Measurements from ENCODE around the gene LONRF3. TPM values are rescaled to one million over a fixed set of nuclear protein-coding genes. Genes with fewer than 3 reads are reported as not detected.
"Not testable (repeated sequence)": the region's sequence is repeated elsewhere in the genome, so short reads cannot be mapped to it uniquely, and the experiment has no call there.

Gene LONRF3
- total RNA-seq, 2 donors from 2014 or later: 1.6 to 3.3 TPM

DNA sequence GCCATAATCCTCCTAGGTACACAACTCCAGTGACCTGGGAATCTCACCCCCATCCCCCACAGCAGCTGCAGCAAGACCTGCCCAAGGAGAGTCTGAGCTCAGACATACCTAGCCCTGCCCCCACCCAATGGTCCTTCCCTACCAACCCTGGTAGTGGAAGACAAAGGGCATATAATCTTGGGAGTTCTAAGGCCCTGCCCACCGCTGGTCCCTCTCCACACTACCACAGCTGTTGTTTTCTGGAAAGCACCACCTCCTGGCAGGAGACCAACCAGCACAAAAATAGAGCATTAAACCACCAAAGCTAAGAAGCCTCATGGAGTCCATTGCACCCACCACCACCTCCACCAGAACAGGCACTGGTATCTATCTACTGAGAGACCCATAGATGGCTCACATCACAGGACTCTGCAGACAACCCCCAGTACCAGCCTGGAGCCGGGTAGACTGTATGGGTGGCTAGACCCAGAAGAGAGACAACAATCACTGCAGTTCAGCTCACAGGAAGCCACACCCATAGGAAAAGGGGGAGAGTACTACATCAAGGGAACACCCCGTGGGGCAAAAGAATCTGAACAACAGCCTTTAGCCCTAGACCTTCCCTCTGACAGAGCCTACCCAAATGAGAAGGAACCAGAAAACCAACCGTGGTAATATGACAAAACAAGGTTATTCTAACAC lies 18.2 kb downstream of the LONRF3 start:
- ATAC-seq (replicated peaks in 1 of 2); H3K4me3 Mint-ChIP-seq; H3K4me1 Mint-ChIP-seq (ENCODE audit: low read depth); DNase-seq; H3K9me3 Mint-ChIP-seq; H3K36me3 Mint-ChIP-seq (ENCODE audit: insufficient read depth in 2 of 2): not testable (repeated sequence)
- Mint-ChIP-seq H3K27me3 (ENCODE audit: low read depth) (peaks cover 10% of the 10 kb centered on the region), H3K27ac (peak overlapping the region; percentile 33)

DNA sequence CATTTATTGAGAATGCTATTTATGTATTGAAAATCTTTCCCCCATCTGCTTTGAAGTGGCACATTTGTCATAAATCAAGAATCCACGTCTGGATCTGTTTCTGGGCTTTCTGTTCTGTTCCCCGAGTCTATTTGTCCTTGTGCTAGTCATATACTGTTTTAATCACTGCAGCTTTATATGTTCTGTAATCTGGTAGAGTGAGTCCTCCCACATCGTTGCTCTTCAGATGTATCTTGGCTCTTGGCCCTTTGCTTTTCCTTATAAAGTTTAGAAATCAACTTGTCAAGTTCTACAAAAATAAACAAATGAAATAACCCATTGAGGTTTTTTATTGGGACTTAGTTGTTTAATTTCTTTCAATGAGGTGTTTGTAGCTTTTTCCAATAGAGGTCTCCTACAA lies 29.0 kb downstream of the LONRF3 start:
- DNase-seq: no peak
- H3K9me3 Mint-ChIP-seq: no peaks in the 10 kb centered on the region
- no peaks in the 10 kb centered on the region for H3K36me3 Mint-ChIP-seq (ENCODE audit: insufficient read depth in 2 of 2)
- ATAC-seq (replicated peaks in 1 of 2): no peak
- no peak overlapping the region for H3K27ac Mint-ChIP-seq
- no peaks in the 10 kb centered on the region for H3K4me1 Mint-ChIP-seq (ENCODE audit: low read depth)
- no peak overlapping the region for H3K4me3 Mint-ChIP-seq
- H3K27me3 Mint-ChIP-seq (ENCODE audit: low read depth): peaks cover 22% of the 10 kb centered on the region

DNA sequence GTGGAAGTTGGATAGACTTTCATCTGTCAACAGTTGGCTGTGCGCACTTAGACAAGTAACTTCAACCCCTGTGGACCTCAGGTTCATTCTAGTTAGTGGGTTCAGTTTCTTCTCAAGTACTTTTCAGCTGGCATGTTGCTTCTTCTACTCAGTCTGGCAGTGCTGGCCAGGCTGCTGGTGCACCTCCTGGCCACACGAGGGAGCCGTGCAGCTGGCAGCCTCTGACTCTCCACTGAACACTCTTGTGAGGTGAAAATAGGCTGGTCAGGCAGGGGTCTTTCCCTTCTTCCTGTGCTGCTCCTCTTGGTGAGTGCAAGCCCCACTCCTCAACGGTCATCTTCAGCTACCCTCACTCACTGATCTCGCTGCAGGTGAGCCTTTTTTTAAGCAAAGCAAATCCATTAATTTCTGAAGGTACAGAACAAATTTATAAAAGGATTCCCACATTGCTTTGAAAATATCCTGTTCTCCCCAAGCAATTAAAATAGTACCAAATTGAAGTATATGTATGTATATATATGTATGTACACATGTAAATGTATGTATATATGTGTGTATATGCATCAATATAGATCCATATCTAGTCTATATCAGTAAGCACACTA lies 30.6 kb downstream of the LONRF3 start:
- no peaks in the 10 kb centered on the region for H3K9me3 Mint-ChIP-seq
- peak; percentile 49 to 52 for DNase-seq
- no peak overlapping the region for H3K27ac Mint-ChIP-seq
- peaks cover 20% of the 10 kb centered on the region for H3K27me3 Mint-ChIP-seq (ENCODE audit: low read depth)
- no peaks in the 10 kb centered on the region for H3K36me3 Mint-ChIP-seq (ENCODE audit: insufficient read depth in 2 of 2)
- peak; percentile 73 to 86 for ATAC-seq (replicated peaks in 1 of 2)
- no peak overlapping the region for H3K4me3 Mint-ChIP-seq
- no peaks in the 10 kb centered on the region for H3K4me1 Mint-ChIP-seq (ENCODE audit: low read depth)

DNA sequence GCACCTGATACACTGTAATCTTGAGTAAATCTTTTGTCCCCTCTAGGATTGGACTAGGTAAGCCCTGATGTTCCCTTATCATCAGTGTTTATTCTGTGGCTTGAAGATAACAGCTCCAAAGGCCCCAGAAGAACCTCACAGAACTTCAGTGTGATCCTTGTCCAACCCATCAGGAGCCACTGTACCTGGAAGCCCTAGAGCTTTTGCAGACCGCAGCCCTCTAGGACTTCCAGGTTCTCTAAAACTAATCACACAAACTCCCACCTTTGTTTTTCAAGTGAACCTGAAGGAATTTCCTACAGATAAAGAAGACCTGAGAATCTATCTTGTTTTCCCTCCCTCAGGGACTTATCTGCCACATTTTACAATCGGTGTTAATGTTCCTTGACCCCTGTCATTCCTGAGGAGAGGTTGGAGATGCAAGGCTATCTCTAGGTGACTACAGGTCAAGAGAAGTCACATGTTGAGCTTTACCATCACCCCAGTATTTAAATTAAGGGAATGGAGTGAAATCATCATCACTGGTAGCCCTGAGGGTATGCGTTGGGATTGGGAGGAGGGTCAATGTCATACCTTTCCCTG lies 32.9 kb downstream of the LONRF3 start:
- peaks cover 22% of the 10 kb centered on the region for H3K27me3 Mint-ChIP-seq (ENCODE audit: low read depth)
- no peaks in the 10 kb centered on the region for H3K9me3 Mint-ChIP-seq
- DNase-seq (no peak), ATAC-seq (replicated peaks in 1 of 2) (no peak)
- H3K27ac Mint-ChIP-seq: no peak overlapping the region
- H3K36me3 Mint-ChIP-seq (ENCODE audit: insufficient read depth in 2 of 2): no peaks in the 10 kb centered on the region
- H3K4me3 Mint-ChIP-seq: no peak overlapping the region
- H3K4me1 Mint-ChIP-seq (ENCODE audit: low read depth): no peaks in the 10 kb centered on the region

DNA sequence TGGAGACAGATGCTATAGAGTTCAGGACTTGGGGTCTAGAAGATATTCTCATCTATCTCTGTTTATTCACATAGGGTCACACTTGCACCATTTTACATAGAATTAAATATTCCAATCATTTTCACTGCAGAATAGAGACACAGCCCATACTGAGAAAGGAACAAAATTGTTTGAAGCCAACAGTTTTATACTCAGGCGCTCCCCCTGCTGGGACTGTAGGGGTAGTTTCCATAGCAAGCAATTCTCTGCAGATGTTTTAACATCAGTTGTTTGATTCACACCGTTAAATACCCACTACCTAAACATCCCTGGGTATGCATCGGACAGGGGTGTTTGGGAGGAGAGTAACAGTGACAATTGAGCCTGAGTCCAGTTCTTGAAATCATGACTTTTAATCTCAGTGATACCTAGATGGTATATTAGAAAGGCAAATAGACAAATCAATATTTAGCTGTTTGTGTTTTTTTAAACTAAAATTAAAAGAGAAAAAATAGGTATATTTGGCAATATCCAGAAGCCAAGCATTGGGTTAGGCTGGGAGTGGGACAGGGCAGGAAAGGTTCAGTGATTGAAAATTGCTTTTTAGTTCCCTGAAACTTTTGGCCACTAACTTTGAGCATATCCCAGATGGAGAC lies 33.8 kb downstream of the LONRF3 start:
- Mint-ChIP-seq H3K36me3 (ENCODE audit: insufficient read depth in 2 of 2) (no peaks in the 10 kb centered on the region), H3K9me3 (no peaks in the 10 kb centered on the region), H3K27me3 (ENCODE audit: low read depth) (peaks cover 24% of the 10 kb centered on the region), H3K4me3 (no peak overlapping the region), H3K27ac (no peak overlapping the region), H3K4me1 (ENCODE audit: low read depth) (no peaks in the 10 kb centered on the region)
- ATAC-seq (replicated peaks in 1 of 2) (no peak), DNase-seq (peak; percentile 23 to 38)

DNA sequence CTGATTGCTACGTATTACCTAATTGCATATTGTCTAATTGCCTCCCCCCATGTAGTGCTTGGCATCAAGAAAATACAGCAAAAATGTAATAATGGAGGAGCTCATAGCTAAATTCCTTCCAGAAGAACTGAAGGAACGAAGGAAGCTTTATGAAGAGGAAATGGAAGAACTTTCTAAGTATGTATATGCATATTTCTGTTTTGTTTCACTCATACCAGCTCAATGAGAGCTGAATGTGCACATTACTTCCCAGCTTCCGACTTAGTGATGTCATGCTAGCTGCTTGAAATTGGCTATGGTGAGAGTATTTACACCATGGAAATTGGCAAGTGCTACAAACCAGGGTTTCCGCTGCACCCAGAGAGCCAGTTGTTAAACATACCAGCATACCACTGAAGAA lies 34.7 kb downstream of the LONRF3 start:
- no peaks in the 10 kb centered on the region for H3K4me1 Mint-ChIP-seq (ENCODE audit: low read depth)
- no peak overlapping the region for H3K4me3 Mint-ChIP-seq
- no peak overlapping the region for H3K27ac Mint-ChIP-seq
- peaks cover 28% of the 10 kb centered on the region for H3K27me3 Mint-ChIP-seq (ENCODE audit: low read depth)
- H3K36me3 Mint-ChIP-seq (ENCODE audit: insufficient read depth in 2 of 2): no peaks in the 10 kb centered on the region
- no peak for DNase-seq
- ATAC-seq (replicated peaks in 1 of 2): no peak
- no peaks in the 10 kb centered on the region for H3K9me3 Mint-ChIP-seq

DNA sequence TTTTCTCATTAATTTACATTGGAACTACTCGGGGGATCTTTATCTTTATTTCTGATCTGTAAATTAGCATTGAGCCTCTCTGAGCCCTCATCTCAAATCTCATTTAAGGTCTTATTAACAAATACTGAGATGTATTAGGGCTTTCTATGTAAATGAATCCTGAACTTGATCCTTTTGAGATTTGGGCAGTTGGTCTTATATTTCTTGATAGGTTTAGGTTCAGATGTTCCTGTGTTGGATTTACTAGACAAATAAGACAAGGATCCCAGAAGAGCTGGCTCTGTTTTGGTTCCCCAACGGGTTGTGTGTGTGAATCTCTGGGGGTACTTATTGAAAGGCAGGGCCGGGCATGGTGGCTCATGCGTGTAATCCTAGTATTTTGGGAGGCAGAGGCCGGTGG lies 36.1 kb downstream of the LONRF3 start:
- Mint-ChIP-seq H3K27me3 (ENCODE audit: low read depth) (peaks cover 38% of the 10 kb centered on the region), H3K36me3 (ENCODE audit: insufficient read depth in 2 of 2) (no peaks in the 10 kb centered on the region), H3K4me3 (no peak overlapping the region), H3K27ac (no peak overlapping the region), H3K9me3 (no peaks in the 10 kb centered on the region), H3K4me1 (ENCODE audit: low read depth) (peaks cover 8% of the 10 kb centered on the region)
- DNase-seq (no peak), ATAC-seq (replicated peaks in 1 of 2) (no peak)

DNA sequence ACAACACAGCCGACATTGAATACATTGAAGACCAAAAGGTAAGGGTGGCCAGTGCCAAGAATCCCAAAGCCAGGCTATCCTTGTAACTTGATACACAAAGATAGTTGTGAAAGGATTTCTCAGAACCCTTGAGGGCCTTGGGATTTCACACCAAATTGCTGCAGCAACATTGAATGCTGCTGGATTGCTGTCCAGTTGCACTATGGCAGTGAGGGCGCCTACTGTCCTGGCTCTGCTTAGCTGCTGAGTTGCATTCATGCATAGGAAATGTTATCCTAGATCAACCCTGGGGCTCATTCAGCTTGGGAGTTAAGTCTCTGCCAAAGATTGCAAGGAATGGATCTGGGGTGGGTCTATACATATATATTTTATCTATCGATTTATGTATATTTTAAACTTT lies 38.7 kb downstream of the LONRF3 start:
- no peak overlapping the region for H3K4me3 Mint-ChIP-seq
- no peak for ATAC-seq (replicated peaks in 1 of 2)
- DNase-seq: no peak
- H3K36me3 Mint-ChIP-seq (ENCODE audit: insufficient read depth in 2 of 2): peaks cover 3 to 12% of the 10 kb centered on the region in 2 donors
- peaks cover 15% of the 10 kb centered on the region for H3K4me1 Mint-ChIP-seq (ENCODE audit: low read depth)
- H3K27me3 Mint-ChIP-seq (ENCODE audit: low read depth): peaks cover 45% of the 10 kb centered on the region
- no peak overlapping the region for H3K27ac Mint-ChIP-seq
- H3K9me3 Mint-ChIP-seq: no peaks in the 10 kb centered on the region

DNA sequence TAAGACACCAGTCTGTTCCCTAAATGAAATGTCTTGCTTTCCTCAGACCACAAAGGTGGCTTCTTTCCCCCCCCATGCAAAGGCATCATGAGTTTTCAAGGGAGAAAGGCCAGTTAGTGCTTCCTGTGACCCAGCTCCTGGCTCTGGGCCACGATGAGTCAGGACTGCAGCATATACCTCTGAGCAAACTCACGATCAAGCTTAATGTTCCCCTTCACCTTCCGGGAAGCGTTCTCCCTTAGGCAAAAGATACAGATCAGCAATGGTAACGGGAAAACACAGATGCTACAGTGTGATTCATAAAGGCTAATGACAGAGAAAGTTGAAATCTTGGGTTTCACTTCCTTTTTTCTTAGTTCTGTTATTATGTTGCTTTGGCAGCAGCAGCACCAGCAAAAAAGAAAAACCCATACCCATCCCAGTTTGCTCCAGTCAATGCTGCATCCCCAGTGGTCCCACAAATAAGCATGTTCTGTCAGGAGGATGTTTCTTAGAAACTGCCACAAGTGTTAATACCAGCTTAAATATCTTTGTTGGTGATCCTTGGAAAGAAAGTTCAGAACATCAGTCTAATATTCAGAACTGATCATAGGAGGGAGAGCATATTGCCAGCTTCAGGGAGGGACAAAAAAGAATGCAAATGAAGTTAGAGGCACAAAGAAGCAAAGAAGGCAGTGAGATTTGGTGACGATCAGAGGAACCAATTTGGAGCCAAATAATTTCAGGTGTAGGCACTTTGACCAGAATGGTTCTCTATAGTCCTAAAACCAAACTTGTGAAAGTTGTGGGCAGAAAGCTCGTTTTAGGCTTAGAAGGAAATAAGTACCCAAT lies 41.2 kb downstream of the LONRF3 start:
- H3K27me3 Mint-ChIP-seq (ENCODE audit: low read depth): peaks cover 49% of the 10 kb centered on the region
- peaks cover 3 to 12% of the 10 kb centered on the region in 2 donors for H3K36me3 Mint-ChIP-seq (ENCODE audit: insufficient read depth in 2 of 2)
- H3K9me3 Mint-ChIP-seq: no peaks in the 10 kb centered on the region
- peaks cover 15% of the 10 kb centered on the region for H3K4me1 Mint-ChIP-seq (ENCODE audit: low read depth)
- peak overlapping the region; percentile 15 to 77 for H3K4me3 Mint-ChIP-seq
- peak overlapping the region; percentile 68 for H3K27ac Mint-ChIP-seq
- DNase-seq (peak; percentile 48 to 54), ATAC-seq (replicated peaks in 1 of 2) (peak; percentile 91 to 96)

DNA sequence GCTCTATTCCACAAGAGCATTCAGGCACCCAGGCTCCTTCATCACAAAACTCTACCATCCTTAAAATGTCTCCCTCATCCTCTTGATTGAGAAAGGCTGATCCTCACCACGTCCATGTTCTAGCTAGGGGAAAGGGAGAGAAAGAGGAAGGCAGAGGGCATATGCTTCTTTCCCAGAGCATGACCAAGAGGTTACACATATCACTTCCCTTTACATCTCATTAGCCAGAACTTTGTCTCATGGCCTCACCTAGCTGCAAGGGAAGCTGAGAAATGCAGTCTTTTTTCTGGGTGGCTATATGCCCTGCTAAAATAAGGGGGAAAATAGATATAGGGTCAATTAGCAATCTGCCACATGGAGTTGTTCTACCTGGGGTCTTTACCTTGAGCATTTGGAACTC lies 42.7 kb downstream of the LONRF3 start:
- Mint-ChIP-seq H3K4me1 (ENCODE audit: low read depth) (peaks cover 15% of the 10 kb centered on the region), H3K27me3 (ENCODE audit: low read depth) (peaks cover 51% of the 10 kb centered on the region), H3K4me3 (no peak overlapping the region), H3K27ac (no peak overlapping the region), H3K36me3 (ENCODE audit: insufficient read depth in 2 of 2) (peaks cover 3 to 12% of the 10 kb centered on the region in 2 donors), H3K9me3 (no peaks in the 10 kb centered on the region)
- ATAC-seq (replicated peaks in 1 of 2): no peak
- DNase-seq: no peak

DNA sequence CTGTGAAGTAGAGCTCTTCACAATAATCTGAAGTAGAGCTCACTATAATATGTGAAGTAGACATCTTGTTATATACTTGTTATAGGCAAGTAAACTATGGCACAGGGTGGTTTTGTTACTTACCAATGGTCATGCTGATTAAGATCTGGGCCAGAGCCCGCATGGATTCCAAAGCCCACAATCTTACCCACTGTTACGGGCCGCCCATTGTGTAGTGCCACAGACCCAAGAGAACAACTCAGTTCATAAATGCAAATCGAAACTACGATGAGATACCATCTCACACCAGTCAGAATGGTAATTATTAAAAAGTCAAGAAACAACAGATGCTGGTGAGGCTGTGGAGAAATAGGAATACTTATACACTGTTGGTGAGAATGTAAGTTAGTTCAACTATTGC lies 51.5 kb downstream of the LONRF3 start:
- no peak overlapping the region for H3K27ac Mint-ChIP-seq
- peaks cover 0 to 2% of the 10 kb centered on the region in 2 donors for H3K9me3 Mint-ChIP-seq
- ATAC-seq (replicated peaks in 1 of 2): no peak
- H3K4me3 Mint-ChIP-seq: no peak overlapping the region
- H3K27me3 Mint-ChIP-seq (ENCODE audit: low read depth): peaks cover 6% of the 10 kb centered on the region
- H3K4me1 Mint-ChIP-seq (ENCODE audit: low read depth): no peaks in the 10 kb centered on the region
- H3K36me3 Mint-ChIP-seq (ENCODE audit: insufficient read depth in 2 of 2): no peaks in the 10 kb centered on the region
- DNase-seq: no peak

DNA sequence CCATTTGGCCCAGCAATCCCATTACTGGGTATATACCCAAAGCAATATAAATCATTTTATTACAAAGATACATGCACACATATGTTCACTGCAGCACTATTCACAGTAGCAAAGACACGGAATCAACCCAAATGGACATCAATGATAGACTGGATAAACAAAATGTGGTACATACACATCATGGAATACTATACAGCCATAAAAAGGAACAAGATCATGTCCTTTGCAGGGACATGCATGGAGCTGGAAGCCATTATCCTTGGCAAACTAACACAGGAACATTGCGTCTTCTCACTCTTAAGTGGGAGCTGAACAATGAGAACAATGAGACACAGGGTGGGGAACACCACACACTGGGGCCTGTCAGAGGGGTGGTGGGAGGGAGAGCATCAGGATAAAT lies 51.9 kb downstream of the LONRF3 start:
- not testable (repeated sequence) for DNase-seq; H3K36me3 Mint-ChIP-seq (ENCODE audit: insufficient read depth in 2 of 2); H3K4me3 Mint-ChIP-seq; H3K9me3 Mint-ChIP-seq; H3K27me3 Mint-ChIP-seq (ENCODE audit: low read depth); H3K27ac Mint-ChIP-seq; H3K4me1 Mint-ChIP-seq (ENCODE audit: low read depth); ATAC-seq (replicated peaks in 1 of 2)
